T-helper 2 cell (primary cell): ENCODE measurements around the gene PRPSAP2.
A peak's percentile ranks its signal among the peaks of the same experiment; 100 is the strongest.
"Not testable (repeated sequence)": the region's sequence is repeated elsewhere in the genome, so short reads cannot be mapped to it uniquely, and the experiment has no call there.

Experiments
- DNase-seq, 5 experiments: peaks; one replicate each; pipeline versions ENCODE4 v3.0.0 to v3.0.0-alpha.2; 2012 to 2022

The PRPSAP2 gene

GRCh38 chr17:18891541-18891940, 33.6 kb downstream of the PRPSAP2 start:
- no peak for DNase-seq

DNA sequence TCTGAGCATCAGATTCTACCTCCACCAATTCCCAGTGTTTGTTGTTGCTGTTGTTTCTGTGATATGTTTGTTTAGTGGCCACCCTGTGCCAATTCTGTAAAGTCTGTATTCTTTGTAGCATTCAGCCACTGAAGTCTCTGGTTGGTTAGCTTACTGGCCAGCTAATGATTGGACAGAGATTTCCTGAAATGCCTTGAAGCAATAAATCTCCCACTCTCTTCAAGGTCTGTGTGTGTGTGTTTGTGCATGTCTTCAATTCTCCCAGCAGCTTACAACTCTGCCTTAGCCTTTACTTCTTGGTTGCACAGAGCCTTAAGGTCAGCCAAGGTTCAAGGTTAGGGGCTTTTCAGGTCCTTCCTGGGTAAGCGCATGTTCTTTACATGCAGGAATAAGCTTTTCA, 38.2 kb downstream of the PRPSAP2 start:
- no peak for DNase-seq

- DNase-seq = no peak
Measured at GRCh38 chr17:18896947-18897346, 39.0 kb downstream of the PRPSAP2 start.

DNA sequence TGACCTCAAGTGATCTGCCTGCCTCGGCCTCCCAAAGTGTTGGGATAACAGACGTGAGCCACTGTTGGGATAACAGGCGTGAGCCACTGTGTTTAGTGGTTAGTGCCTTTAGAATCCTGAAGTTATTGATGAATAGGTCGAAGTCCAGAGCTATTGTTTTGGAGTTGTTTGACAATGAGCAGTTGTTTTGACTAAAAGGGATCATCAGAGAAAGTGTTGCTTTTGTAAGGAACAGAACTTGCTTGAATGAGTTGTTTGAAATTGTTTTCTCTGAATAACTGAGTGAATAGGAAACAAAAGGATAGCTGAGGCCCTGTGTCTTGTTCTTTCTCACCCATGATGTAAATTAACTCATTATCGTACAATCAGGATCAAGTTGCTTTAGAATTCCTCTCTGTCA, 46.6 kb downstream of the PRPSAP2 start:
- no peak for DNase-seq

DNA sequence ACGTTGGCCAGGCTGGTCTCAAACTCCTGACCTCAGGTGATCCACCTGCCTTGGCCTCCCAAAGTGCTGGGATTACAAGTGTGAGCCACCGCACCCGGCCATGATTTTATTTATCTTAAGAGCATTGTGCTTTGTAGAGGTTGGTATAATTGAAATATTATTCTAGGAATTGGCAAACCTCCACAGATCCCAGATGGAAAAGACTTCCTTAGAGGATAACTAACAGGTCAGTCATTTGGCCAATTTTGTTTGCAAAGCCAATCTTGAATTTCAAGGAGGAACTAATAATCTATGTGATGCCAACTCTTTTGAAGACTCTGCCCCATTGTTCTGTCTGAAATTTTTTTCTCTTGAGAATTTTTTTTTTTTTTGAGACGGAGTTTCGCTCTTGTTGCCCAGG, 47.3 kb downstream of the PRPSAP2 start:
- DNase-seq = no peak

DNA sequence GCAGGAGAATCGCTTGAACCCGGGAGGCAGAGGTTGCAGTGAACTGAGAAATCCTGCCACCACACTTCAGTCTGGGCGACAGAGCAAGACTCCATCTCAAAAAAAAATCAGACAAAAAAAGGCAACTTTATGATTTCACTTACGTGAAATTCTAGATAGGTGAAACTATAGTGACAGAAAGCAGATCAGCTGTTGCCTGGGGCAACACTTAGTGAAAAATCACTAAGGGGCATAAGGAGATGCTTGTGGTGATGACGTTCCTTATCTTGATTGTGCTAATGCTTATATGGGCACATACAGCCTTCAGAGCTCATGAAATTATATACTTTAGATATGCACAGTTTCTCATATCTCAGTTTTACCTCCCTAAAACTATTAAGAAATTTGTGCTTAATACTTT, 52.4 kb downstream of the PRPSAP2 start:
- no peak for DNase-seq

DNA sequence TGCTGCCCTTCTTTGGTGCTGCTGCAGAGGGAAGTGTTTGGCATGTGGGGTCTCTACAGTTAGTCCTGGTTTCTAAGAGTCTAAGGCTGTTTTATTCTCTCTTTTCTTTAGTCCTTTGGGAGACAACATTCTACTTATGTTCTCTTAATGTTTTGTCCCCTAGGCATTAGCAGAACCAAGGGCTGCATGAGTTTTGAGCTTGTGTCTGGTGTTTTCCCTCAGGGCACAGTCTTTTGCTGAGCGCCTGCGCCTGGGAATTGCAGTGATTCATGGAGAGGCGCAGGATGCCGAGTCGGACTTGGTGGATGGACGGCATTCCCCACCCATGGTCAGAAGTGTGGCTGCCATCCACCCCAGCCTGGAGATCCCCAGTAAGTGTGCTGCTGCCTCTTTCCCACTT, 53.0 kb downstream of the PRPSAP2 start:
- no peak for DNase-seq

DNA sequence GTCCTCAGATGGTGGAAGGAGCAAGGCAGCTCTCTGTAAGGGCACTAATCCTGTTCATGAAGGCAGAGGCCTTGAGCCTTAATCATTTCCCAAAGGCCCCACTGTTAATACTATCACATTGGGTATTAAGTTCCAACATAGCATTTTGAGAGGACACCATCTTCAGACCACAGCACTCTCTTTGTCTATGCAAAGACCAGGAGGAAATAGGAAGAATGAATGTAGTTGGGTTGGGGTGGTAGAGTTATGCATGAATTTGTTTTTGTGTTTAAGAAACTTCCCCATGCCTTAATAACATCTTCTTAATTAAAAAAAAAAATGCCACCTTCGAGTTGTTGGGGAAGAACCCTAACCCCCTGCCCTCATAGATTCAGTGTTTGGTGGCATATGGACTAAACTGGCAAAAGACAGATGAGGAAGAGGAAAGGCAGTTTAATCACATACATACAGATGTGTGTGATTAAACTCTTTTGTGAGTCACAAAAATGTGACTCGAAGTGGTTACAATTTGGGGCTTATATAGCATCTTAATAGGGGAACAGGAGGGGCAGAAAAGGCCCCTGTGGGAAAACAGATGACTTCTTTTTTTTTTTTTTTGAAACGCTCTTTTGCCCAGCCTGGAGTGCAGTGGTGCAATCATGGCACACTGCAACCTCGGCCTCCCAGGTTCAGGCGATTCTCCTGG, 59.0 kb downstream of the PRPSAP2 start:
- no peak for DNase-seq

GRCh38 chr17:18917506-18918032, 59.6 kb downstream of the PRPSAP2 start:
- DNase-seq = no peak

GRCh38 chr17:18919963-18920362, 62.0 kb downstream of the PRPSAP2 start:
- DNase-seq = no peak

DNA sequence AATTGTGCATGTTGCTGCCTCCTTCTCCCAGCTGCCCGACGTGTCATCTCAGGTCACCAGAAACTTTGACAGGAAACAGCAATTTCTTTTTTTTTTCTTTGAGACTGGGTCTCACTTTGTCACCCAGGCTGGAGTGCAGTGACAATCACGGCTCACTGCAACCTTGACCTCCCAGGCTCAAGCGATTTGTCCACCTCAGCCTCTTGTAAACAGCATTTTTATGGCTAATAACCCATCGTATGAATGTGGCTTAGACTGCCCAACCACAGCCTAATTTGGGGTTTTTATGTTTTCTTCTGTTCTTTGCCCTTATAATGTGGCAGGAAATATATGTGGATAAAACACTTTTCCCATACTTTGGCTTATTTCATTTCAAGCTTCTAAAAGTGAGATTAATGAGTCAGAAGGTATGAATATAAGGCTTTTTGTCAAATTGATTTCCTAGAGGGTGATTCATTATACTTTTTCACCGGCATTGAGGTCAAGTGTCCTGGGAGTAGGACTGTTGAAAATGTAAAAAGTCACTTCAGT, 63.0 kb downstream of the PRPSAP2 start:
- DNase-seq = peak in 1 of 5 experiments; percentile 61

GRCh38 chr17:18921485-18921884, 63.6 kb downstream of the PRPSAP2 start:
- no peak for DNase-seq

- peak in 1 of 5 experiments; percentile 83 for DNase-seq
Measured at GRCh38 chr17:18921912-18922451, 64.1 kb downstream of the PRPSAP2 start.

GRCh38 chr17:18922596-18922995, 64.7 kb downstream of the PRPSAP2 start:
- not testable (repeated sequence) for DNase-seq

DNA sequence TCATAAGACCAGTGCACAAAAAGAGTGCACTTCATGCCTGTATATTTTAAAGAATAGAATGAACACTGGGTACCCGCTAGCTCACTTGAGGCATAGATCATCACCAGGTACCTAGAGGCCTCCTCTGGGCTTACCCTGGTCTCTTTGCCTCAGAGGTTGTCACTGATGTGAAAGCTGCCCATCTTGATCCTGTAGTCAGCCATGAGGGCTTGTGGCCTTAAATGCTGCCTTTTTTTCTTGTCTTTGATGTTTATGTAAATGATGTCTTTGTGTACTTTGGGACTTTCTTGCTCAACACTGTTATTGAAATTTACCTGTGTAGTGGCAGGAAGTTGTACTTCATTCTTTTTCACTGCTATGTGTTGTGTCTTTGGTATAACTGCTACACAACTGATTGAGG, 67.3 kb downstream of the PRPSAP2 start:
- peak in 1 of 5 experiments; percentile 26 for DNase-seq

GRCh38 chr17:18928628-18929125, 70.7 kb downstream of the PRPSAP2 start:
- DNase-seq = peak in 1 of 5 experiments; percentile 34

DNA sequence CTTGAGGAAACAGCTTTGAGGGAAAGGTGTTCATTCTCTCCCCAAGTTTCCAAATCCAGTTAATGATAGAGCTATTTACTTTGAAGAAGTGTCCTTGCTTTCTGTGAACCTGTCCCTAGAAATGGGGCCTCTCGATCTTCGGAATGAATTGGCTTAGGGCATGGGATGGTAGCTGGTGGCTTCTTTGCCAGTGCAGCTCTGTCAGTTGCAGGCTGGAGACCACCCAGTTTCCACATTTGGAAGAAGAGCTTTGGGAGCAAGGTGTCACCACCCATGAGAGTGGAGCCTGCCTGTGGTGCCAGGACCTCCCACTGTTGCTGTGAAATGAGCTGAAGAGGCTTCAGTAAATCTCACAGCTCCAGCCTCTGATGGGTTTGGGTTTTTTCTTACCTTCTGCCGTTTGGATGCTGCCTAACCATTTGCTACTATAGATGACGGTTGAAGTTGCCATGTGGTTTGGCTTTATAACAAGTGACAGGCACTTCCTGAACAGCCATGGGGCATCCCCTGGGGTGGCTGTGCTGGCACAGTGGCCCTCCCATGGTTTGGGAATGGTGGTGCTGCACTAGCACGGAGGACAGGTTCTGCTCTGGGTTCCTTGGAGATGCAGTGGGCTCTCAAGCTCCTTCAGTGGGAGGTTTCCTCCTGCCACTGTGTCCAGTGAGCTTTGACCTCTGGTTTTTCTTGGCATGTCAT, 74.6 kb downstream of the PRPSAP2 start:
- peak in 1 of 5 experiments; percentile 54 for DNase-seq

DNA sequence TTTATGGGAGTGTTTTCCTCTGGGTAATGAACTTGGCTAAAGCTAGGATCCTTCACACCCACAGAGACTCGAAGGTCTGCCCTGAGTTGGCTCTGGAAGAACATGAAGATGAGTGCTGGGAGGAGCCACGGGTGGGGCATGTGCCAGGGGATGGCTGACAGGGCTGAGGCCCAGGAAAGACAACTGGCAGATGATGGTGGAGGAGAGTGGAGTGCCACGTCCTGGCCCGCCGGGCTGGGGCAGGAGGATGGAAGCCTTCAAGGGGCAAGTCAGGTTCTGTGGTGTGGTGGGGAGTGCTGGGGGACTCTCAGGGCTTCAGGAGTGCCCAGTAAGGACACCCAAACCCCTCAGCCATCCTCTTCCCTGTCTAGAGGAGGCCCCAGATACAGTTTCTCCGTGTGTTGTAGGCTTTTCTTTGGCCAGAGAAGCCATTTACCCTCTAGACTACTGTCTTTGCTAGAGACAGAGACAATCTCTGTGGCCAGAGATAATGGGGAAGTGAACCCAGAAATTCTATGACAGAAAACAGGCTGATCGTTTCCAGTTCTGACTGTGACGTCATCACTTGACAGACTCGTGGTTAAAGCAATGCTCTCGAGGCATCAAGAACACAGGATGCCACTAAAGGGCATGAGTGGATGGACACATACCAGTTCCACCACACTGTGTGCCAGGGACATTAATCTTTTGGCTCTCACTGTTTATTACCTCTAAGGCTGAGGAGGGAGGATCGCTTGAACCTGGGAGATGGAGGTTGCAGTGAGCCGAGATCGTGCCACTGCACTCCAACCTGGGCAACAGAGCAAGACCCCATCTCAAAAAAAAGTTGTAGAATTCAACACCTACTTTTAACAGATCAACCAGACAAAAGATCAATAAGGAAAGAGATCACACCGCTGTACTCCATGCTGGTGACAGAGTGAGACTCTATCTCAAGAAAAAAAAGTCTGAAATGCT, 75.4 kb downstream of the PRPSAP2 start:
- DNase-seq = peak in 1 of 5 experiments; percentile 59

DNA sequence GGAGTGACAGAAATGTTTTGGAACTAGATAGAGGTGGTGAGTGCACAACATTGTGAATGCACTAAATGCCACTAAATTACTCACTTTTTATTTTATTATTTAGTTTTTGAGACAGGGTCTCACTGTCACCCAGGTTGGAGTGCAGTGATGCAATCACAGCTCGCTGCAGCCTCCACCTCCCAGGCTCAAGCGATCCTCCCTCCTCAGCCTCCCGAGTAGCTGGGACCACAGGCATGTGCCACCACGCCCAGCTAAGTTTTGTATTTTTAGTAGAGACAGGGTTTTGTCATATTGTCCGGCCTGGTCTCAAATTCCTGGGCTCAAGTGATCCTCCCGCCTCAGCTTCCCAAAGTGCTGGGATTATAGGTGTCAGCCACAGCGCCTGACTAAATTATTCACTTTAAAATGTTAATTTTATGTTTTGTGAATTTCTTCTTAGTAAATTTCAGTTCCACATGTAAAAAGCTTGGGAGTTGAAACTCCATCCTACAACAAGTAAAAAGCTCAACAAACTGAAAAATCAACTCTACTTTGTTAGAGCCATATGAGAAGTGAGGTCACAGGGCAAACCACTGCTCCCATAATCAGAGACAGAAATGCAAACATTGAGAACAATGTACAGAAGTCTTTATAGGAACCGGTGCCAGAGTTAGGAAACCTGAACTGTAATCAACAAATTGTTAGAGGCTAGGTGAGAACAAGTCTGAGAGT, 80.2 kb downstream of the PRPSAP2 start:
- DNase-seq = no peak

DNA sequence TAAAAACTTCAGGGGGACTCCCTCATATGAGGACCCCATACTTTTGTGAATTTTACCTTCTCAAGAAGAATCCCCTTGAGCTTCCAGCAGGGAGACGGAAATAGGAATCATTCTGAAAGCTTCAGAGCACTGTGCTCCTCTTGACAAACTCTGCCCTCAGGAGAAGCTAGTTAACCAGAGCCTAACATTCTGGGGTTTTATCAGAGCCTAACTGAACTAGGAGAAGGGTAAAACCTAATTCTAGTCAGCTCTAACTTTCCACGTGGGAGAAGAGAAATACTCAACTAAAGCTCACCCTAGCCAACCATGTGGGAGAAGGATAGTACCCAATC, 80.7 kb downstream of the PRPSAP2 start:
- DNase-seq = no peak

DNA sequence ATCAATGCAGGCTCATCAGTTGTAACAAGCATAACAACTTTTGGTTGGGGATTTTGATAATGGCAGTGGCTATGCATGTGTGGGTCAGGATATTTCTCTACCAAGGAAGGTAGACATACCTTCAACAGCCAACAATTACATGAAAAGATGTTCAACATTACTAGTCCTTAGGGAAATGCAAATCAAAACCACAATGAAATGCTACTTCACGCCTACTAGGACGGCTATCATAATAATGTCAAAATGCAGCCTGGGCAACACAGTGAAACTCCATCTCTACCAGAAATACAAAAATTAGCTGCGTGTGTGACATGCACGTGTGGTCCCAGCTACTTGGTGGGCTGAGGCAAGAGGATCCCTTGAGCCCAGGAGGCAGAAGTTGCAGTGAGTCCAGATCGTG, 86.7 kb downstream of the PRPSAP2 start:
- no peak for DNase-seq

- DNase-seq = no peak
Measured at GRCh38 chr17:18946536-18946935, 88.6 kb downstream of the PRPSAP2 start.
